Measurements from ENCODE around the gene PLK5. TPM values are rescaled to one million over a fixed set of nuclear protein-coding genes. Genes with fewer than 3 reads are reported as not detected.
"Not testable (repeated sequence)": the region's sequence is repeated elsewhere in the genome, so short reads cannot be mapped to it uniquely, and the experiment has no call there.

The PLK5 gene
- polyA plus RNA-seq, 10 donors = 0.07 to 0.80 (median 0.16) TPM; not detected in 1

GRCh38 chr19:1507763-1508506, 15.9 kb upstream of the PLK5 start:
- DNase-seq = peak; percentile 94 to 98 (median 96)

GRCh38 chr19:1508507-1508856, 15.4 kb upstream of the PLK5 start:
- DNase-seq = no peak

- DNase-seq = no peak
Measured at GRCh38 chr19:1509602-1510441, 14.1 kb upstream of the PLK5 start.

- DNase-seq = no peak
Measured at GRCh38 chr19:1510442-1510806, 13.5 kb upstream of the PLK5 start.

GRCh38 chr19:1510807-1511206, 13.1 kb upstream of the PLK5 start:
- no peak for DNase-seq

GRCh38 chr19:1511318-1512317, 12.3 kb upstream of the PLK5 start:
- DNase-seq = no peak

- DNase-seq = peak in 2 of 3 donors; percentile 39 to 52
Measured at GRCh38 chr19:1512671-1513498, 11.0 kb upstream of the PLK5 start, which contains the start of gene ADAMTSL5. Gene ADAMTSL5 (minus strand): TSS chr19:1513019. CDS start chr19:1510943, 2,076 bp downstream.

GRCh38 chr19:1513499-1514294, 10.2 kb upstream of the PLK5 start:
- DNase-seq = peak in 1 of 3 donors; percentile 53

GRCh38 chr19:1514295-1514661, 9.6 kb upstream of the PLK5 start:
- no peak for DNase-seq

GRCh38 chr19:1514986-1515721, 8.7 kb upstream of the PLK5 start:
- DNase-seq = no peak

GRCh38 chr19:1516395-1516753, 7.5 kb upstream of the PLK5 start:
- no peak for DNase-seq

GRCh38 chr19:1518471-1518870, 5.4 kb upstream of the PLK5 start:
- no peak for DNase-seq

- not testable (repeated sequence) for DNase-seq
Measured at GRCh38 chr19:1519802-1520201, 4.1 kb upstream of the PLK5 start.

GRCh38 chr19:1520203-1520780, 3.6 kb upstream of the PLK5 start:
- no peak for DNase-seq

GRCh38 chr19:1521636-1522035, 2.2 kb upstream of the PLK5 start:
- no peak for DNase-seq

GRCh38 chr19:1522061-1522460, 1.8 kb upstream of the PLK5 start:
- DNase-seq = no peak

- no peak for DNase-seq
Measured at GRCh38 chr19:1522838-1523237, 1.0 kb upstream of the PLK5 start.

GRCh38 chr19:1524287-1524971, 552 bp downstream of the PLK5 start:
- DNase-seq = no peak

- DNase-seq = no peak
Measured at GRCh38 chr19:1524972-1525325, 1.1 kb downstream of the PLK5 start.
